ENCODE results near the gene SPARC. TPM values are rescaled to one million over a fixed set of nuclear protein-coding genes. Genes with fewer than 3 reads are reported as not detected.

The SPARC gene
- total RNA-seq, 1 experiment from 2014 or later: 1,361 TPM

GRCh38 chr5:151674626-151675610 lies 11.8 kb downstream of the SPARC start:
- H3K4me3 ChIP-seq: no peak overlapping the region
- no peak for DNase-seq
- H3K9me3 ChIP-seq: no peaks in the 10 kb centered on the region
- H3K36me3 ChIP-seq: peaks cover 99% of the 10 kb centered on the region
- H3K27me3 ChIP-seq: no peaks in the 10 kb centered on the region

- no peak for DNase-seq
Measured at GRCh38 chr5:151673421-151673820, 13.3 kb downstream of the SPARC start.

GRCh38 chr5:151672516-151672915 lies 14.2 kb downstream of the SPARC start:
- Histone ChIP-seq H3K4me3 (no peak overlapping the region), H3K27me3 (no peaks in the 10 kb centered on the region), H3K9me3 (no peaks in the 10 kb centered on the region), H3K36me3 (peaks cover 100% of the 10 kb centered on the region)
- DNase-seq: no peak

More at GRCh38 chr5:151673421-151673820, 13.3 kb downstream of the SPARC start:
- Histone ChIP-seq H3K36me3 (peaks cover 100% of the 10 kb centered on the region), H3K27me3 (no peaks in the 10 kb centered on the region), H3K9me3 (no peaks in the 10 kb centered on the region), H3K4me3 (no peak overlapping the region)

GRCh38 chr5:151671950-151672349 lies 14.8 kb downstream of the SPARC start:
- peak; percentile 84 for DNase-seq
- Histone ChIP-seq H3K9me3 (no peaks in the 10 kb centered on the region), H3K4me3 (no peak overlapping the region), H3K27me3 (no peaks in the 10 kb centered on the region), H3K36me3 (peaks cover 100% of the 10 kb centered on the region)

- Histone ChIP-seq H3K4me3 (no peak overlapping the region), H3K36me3 (peaks cover 100% of the 10 kb centered on the region), H3K9me3 (no peaks in the 10 kb centered on the region), H3K27me3 (no peaks in the 10 kb centered on the region)
- peak; percentile 93 for DNase-seq
Measured at GRCh38 chr5:151670953-151671636, 15.6 kb downstream of the SPARC start.

- Histone ChIP-seq H3K4me3 (no peak overlapping the region), H3K9me3 (no peaks in the 10 kb centered on the region), H3K36me3 (peaks cover 100% of the 10 kb centered on the region), H3K27me3 (no peaks in the 10 kb centered on the region)
- DNase-seq: no peak
Measured at GRCh38 chr5:151670083-151670686, 16.5 kb downstream of the SPARC start.

GRCh38 chr5:151667083-151667482 lies 19.6 kb downstream of the SPARC start:
- H3K9me3 ChIP-seq: no peaks in the 10 kb centered on the region
- no peak overlapping the region for H3K4me3 ChIP-seq
- H3K27me3 ChIP-seq: no peaks in the 10 kb centered on the region
- DNase-seq: no peak
- H3K36me3 ChIP-seq: peaks cover 100% of the 10 kb centered on the region

- Histone ChIP-seq H3K9me3 (no peaks in the 10 kb centered on the region), H3K4me3 (no peak overlapping the region), H3K27me3 (no peaks in the 10 kb centered on the region), H3K36me3 (peaks cover 98% of the 10 kb centered on the region)
- no peak for DNase-seq
Measured at GRCh38 chr5:151665613-151666012, 21.1 kb downstream of the SPARC start.

GRCh38 chr5:151664694-151665585 lies 21.8 kb downstream of the SPARC start:
- peak; percentile 83 for DNase-seq
- H3K9me3 ChIP-seq: no peaks in the 10 kb centered on the region
- peaks cover 91% of the 10 kb centered on the region for H3K36me3 ChIP-seq
- H3K27me3 ChIP-seq: no peaks in the 10 kb centered on the region
- no peak overlapping the region for H3K4me3 ChIP-seq

GRCh38 chr5:151663617-151664293 lies 23.0 kb downstream of the SPARC start:
- no peak for DNase-seq
- Histone ChIP-seq H3K4me3 (no peak overlapping the region), H3K36me3 (peaks cover 79% of the 10 kb centered on the region), H3K9me3 (no peaks in the 10 kb centered on the region), H3K27me3 (no peaks in the 10 kb centered on the region)

- Histone ChIP-seq H3K36me3 (peaks cover 70% of the 10 kb centered on the region), H3K4me3 (no peak overlapping the region)
- no peak for DNase-seq
Measured at GRCh38 chr5:151662805-151663204, 23.9 kb downstream of the SPARC start.

GRCh38 chr5:151661968-151662732 lies 24.6 kb downstream of the SPARC start:
- no peak overlapping the region for H3K4me3 ChIP-seq
- peaks cover 63% of the 10 kb centered on the region for H3K36me3 ChIP-seq
- no peaks in the 10 kb centered on the region for H3K9me3 ChIP-seq
- DNase-seq: no peak
- H3K27me3 ChIP-seq: no peaks in the 10 kb centered on the region

More at GRCh38 chr5:151662805-151663204, 23.9 kb downstream of the SPARC start:
- Histone ChIP-seq H3K27me3 (no peaks in the 10 kb centered on the region), H3K9me3 (no peaks in the 10 kb centered on the region)

GRCh38 chr5:151660616-151661495 lies 25.9 kb downstream of the SPARC start:
- peaks cover 50% of the 10 kb centered on the region for H3K36me3 ChIP-seq
- DNase-seq: peak; percentile 62
- no peak overlapping the region for H3K4me3 ChIP-seq
- H3K9me3 ChIP-seq: no peaks in the 10 kb centered on the region
- no peaks in the 10 kb centered on the region for H3K27me3 ChIP-seq

GRCh38 chr5:151659001-151659754 lies 27.5 kb downstream of the SPARC start:
- peak; percentile 83 for DNase-seq
- H3K4me3 ChIP-seq: no peak overlapping the region
- no peaks in the 10 kb centered on the region for H3K27me3 ChIP-seq
- peaks cover 33% of the 10 kb centered on the region for H3K36me3 ChIP-seq
- no peaks in the 10 kb centered on the region for H3K9me3 ChIP-seq
